GM21786 (cell line): ENCODE measurements around the gene KNOP1.

ENCODE experiments used
- ATAC-seq: cut with Tn5 transposase; IDR thresholded peaks from one replicate; pipeline ENCODE4 v1.9.1; 2021; ENCODE audit not compliant: unreplicated experiment

Gene KNOP1, protein sequence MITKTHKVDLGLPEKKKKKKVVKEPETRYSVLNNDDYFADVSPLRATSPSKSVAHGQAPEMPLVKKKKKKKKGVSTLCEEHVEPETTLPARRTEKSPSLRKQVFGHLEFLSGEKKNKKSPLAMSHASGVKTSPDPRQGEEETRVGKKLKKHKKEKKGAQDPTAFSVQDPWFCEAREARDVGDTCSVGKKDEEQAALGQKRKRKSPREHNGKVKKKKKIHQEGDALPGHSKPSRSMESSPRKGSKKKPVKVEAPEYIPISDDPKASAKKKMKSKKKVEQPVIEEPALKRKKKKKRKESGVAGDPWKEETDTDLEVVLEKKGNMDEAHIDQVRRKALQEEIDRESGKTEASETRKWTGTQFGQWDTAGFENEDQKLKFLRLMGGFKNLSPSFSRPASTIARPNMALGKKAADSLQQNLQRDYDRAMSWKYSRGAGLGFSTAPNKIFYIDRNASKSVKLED

DNA sequence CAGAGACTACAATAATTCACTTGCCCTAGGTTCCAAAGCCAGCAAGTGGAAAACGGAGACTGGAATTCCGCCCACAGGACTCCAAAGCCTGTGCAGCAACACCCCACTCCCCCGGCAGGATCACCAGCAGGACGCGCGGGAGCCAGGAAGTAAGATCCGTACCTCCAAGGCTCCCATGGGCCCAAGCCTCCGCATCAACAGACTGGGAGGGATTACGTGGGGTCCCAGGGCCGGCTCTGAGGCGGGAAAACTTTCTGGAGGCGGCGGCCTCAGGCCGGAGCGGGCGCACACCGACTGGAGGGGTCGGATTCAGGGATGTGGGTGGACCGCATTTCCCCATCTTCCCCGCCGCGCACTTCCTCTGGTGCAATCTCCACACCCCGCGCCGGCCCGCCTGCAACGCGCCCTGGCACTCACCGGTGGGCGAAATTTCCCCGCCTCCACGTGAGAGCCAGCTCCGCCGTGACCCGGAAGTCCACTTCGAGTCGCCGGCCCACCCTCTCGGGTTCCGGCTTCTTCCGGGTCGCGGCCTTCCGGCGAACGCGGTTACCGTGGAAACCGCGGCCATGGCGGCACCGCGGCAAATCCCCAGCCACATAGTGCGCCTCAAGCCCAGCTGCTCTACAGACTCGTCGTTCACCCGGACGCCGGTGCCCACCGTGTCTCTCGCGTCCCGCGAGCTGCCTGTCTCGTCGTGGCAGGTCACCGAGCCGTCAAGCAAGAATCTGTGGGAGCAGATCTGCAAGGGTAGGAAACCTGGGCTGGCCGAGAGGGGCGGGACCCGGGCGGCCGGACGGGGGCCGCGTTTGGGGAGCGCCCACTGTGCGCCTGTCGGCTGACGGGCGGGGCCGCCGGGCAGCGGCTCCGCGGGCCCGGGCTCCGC lies at the start of gene KNOP1, which contains the start of gene IQCK:
Gene KNOP1, minus strand, starts transcription at position 487 of the 883 bp plus-strand sequence. CDS start 3,192 bp downstream, outside the sequence.
Gene IQCK, plus strand, starts transcription at position 531 of the 883 bp plus-strand sequence. Its CDS starts 36 bp downstream, at position 567.
- peak; percentile 92 for ATAC-seq

DNA sequence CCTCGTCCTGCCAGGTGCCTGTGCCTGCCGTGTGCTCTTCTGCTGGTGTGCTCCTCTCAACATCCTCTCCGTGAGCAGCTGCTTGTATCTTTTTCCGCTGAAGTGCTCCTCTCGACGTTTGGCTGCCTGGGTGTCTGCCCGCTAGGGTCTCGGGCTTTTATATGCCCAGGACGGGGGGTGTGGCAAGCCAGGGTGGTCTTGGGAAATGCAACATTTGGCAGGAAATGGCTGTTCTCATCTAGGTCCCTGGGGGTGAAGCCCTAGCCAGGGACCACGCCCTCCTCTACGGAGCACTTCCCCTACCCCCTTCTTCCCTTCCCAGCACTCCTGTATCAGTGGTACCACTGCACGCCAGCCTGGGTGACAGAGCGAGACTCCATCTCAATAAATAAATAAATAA lies 49.5 kb upstream of the KNOP1 start:
- ATAC-seq, result no peak

DNA sequence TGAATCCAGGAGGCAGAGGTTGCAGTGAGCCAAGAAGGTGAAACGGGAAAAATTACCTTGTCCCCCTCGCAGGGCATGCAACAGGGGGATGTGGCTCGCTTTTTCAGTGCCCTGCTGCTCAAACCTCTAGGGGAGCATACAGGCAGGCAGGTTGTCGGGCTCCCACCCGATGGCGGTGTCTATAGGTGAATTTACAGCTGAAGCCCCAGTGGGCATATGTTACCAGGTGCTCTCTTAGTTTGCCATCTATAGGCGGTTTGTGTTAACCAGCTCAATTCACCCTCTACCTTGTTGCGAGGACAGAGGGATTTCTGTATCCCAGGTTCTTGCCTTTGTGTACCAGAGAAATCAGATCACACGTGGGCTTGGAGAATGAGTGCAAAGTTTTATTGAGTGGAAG lies 49.0 kb upstream of the KNOP1 start:
- no peak for ATAC-seq

DNA sequence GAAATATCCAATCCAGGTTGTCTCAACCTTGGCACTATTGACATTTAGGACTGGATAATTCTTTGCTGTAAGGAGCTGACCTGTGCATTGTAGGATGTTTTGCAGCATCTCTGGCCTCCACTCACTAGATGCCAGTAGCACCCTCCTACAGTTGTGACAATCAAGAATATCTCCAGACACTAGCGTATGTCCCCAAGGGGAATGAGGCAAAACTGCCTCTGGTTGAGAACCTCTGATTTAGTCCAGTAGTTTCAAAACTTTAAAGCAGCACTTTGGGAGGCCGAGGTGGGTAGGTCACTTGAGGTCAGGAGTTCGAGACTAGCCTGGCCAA lies 48.5 kb upstream of the KNOP1 start:
- no peak for ATAC-seq

DNA sequence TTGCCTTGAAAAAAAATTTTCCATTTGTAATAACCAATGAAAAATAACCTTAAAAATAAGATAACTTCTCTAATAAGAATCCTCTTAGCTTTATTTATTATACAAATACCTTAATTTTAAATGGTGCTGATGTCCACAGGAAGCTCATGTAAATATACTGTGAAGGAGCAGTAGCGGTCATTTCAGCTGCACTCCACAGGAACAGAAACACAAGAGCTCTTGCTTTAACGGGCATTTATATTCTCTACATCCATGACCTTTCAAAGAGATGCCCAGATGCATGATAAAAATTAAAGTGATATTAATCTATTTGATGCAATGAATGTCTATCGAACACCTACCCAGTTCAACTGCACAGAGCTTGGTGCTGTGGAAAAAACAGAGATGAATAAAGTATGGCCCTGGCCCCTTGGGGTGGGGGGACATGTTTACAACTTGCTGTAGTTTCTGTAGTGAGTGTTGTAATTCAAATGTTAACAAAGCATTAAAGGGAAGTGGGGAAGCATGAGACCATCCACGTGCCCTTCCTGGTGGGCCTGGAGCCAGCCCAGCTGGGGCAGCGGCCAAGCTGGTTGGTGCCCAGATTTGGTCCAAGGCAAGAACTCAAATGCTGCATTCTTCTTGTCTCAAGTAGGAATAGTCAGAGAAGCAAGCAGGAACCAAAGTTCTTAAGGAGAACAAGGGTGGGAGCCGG lies 48.0 kb upstream of the KNOP1 start:
- ATAC-seq, result no peak

DNA sequence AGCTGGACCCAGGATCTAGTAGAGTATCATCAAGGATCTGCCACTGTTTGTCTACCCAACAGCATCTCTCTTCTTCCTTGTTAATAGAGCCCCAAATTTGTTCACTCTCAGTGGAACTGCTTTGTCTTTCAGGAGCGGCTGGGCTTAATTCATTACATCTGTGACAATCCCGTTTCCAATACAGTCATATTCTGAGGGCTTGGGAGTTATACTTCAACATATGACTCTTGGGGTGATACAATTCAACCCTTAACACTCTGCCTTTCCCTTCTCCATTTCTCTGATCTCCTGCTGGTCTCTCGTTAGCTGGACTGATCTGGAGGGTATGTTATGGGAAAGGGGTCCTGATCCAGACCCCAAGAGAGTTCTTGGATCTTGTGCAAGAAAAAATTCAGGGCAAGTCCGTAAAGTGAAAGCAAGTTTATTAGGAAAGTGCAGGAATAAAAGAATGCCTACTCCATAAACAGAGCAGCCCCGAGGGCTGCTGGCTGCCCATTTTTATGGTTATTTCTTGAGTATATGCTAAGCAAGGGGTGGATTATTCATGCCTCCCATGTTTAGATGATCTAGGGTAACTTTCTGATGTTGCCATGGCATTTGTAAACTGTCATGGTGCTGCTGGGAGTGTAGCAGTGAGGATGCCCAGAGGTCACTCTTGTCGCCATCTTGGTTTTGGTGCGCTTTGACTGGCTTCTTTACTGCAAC lies 42.5 kb upstream of the KNOP1 start:
- no peak for ATAC-seq

DNA sequence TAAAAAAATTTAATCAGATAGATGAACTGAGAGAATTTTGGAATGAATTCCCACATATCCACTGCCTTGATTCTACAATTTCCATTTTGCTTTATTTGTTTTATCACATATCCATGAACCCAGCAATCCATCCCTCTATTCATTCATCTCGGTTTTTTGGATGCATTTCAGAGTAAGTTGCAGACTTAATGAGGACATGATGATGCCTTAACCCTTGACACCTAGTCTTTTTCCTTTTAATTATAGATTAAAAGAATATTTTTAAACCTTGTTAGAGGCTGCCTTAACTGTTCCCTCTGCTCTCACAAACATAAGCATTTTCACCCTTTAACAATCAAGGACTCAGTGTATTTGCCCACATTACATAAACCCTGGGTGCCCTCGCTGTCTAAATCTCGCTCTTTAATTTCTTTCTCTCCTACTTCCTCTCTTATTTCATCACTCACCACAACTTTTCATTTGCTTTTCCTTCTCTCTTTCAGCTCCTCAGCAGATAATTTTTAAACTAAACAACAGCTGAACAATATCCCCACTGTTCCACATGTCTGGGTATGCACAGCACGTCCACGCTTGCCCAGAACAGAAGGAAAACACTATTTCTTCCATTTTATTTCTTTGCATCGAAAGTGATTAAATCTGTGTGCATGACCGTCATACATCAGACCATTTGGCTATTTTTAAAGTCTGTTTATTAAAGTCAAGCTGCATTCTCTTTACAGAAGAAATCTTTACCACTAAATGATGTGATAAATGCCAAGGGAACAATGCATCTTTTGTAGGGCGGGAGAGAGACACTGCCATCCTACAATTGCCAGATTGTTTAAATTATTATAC lies 40.0 kb upstream of the KNOP1 start:
- ATAC-seq, result no peak

DNA sequence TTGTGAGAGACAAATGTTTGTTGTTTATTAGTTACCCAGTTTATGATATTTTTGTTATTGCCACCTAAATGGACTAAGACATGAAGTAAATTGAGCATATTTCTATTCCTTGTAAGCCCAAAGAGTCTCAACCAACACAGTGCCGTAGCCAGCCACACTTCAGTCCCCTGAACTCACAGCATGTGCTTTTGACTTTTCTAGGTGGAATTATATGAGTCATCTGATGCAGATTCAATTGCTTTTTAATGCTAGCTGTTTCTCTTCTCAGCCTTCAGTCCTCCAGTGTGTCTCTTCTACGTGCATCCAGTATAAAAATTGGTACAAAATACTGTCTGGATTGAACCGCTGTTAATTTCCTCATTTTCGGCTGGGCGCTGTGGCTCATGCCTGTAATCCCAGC lies 39.0 kb upstream of the KNOP1 start:
- no peak for ATAC-seq

DNA sequence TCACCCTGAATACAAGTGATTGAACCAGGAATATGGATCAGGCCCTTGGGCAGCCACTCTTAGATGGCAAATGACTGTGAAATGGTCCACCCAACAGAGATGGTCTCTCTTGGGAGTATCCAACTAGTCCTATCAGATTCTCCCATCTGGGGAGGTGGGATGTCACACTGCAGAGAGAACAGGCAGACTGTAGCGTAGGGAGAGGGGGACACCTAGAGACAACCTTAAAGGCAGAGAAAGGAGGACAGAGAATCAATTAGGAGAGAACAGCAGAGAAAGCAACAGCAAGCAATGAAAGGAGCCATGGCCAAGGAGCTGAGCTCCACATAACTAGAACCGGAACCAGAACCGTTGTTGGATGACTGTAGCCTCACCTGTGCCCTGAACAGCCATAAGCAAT lies 37.2 kb upstream of the KNOP1 start:
- ATAC-seq, result no peak

DNA sequence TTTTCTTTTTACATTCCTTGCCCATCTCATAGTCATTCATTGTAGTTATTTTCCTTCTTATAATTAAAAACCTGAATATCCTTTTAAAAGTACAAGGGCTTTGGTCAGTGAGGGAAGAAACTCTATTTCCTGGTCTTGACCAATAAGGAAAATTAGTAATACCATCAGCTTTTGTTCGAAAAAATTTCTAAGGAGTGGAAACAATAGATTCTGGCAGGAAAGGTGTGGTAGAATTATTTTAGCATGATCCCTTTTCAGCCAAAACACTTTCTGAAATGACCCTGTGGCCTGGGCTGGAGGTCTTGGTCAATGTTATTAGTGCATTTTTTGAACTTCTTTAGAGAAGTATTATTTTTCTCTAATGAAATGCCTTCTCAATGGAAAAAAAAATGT lies 36.6 kb upstream of the KNOP1 start:
- ATAC-seq, result no peak

DNA sequence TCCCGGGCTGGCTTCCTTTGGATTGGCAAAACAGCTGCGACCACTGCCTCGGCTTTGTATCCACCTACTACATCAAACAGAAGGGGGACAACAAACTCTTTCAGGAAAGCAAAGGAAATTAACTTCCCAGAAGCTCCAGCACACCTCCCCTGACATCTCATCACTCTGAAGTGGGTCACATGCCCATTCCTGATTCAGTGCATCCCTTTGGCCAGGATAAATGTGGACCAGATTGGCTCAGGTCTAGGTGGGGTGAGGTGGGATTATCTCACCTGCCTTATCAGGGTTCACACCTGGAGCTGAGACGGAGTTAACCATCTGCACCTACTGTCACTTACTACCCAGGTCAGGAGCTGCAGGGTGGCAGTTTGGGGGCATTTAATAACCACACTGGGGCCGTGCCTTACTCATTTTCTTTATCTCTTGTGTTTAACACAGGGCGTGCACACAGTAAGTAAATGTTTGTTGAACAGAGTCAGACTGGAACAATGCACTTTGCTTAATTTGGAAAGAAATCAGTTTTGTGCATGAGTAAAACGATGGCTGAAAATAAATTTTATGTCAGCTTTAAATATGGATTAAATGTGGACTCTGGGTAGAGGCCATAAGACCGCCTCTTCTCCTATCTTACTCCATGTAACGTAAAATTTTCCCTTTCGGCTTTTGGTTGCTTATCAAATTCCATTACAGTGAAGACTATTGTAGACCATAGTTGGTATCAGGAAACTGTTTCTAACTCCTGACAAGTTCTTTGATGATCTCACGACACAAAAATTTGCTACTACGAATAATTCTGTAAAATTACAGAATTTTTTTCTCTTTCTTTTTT lies 36.0 kb upstream of the KNOP1 start:
- no peak for ATAC-seq

DNA sequence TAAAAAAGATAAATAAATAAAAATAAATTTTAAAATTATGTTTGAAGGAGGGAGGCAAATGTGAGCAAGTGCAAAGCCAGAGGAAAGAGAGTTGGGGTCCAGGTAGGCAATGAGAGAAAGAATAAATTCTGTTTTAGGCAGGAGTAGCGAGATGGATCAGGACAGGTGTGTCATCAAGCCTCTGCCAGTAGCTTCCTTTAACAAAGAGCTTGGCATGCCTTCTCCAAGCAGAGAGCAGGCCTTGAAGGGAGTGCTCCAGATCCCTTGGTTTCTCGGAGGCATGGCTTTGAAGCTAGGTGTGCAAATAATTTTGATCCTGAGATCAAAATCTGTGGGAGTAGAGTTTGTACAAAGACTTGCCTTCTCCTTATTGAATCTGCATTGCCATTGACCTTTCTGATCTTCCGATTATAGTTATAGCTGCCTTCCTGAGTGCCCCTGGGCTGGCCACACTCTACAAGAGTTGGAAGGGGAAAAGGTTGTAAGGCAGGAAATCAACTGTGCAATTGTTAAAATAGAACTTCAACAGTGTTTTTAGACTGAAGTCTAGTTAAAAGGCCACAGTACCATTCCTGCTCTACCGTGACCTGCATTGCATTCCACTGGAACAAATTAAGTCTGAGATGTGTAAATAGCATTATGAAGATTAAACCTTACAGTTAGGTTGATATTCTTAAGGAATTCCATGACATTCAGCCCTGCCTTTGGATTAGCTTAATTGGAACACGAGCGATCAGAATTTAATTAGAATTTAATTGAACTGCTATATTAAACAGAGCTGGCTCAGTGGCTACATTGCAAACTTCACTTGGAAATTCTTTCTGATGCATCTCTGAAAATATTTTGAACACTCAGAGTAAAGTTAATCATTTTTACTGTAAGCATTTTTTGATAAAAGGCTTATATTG lies 33.7 kb upstream of the KNOP1 start:
- no peak for ATAC-seq

DNA sequence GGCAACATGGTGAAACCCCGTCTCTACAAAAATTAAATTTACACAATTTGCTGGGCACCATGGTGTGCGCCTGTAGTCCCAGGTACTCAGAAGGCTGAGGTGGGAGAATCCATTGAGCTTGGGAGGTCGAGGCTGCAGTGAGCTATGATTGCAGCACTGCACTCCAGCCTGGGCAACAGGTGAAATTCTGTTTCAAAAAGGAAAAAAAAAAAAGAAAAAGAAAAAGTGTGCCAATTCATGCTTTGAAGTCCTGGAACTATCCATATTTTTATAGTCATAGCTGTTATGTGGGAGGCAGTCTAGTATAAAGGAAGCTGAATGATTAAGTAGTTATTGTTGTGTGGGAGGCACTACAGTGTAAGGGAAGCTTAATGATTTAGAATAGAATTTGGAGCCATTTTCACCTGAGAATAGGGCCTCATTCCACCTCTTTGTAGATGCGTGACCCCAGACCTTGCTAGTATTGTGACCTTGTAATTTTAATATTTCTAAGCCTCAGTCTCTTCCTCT lies 31.6 kb upstream of the KNOP1 start:
- ATAC-seq, result no peak

DNA sequence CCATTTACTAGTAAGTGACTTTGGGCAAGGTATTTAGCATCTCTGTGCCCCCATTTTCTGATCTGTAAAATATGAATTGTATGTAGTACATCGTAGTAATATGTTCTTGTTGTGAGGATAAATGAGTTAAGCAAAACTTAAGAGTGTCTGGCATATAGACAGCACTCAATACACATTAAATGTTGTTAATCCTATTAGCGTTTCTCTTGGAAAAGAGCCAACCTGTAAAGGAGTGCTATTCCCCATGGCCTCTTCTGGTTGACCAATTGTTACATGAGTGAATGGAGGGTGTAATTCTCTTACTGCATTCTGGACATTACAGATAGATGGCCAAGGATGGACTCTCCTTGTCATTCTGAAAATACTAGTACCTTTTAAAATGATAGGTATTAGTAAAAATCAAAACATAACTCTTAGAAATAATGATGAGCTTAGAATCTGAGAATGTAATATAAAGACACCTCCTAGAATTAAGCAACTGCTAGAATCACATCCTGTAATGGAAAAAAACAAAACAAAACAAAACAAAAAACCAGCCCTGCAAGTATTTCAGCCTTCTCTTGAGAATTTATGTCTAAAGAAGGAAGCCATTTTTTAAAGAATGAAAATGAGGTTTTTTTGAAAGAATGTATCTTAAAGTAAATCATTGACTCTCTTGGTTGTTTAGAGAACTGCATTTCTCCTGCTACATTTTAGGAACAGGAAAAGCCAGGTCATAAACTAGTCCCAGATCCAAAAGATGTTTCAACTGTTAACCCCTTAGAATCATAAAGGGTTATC lies 30.6 kb upstream of the KNOP1 start:
- no peak for ATAC-seq

DNA sequence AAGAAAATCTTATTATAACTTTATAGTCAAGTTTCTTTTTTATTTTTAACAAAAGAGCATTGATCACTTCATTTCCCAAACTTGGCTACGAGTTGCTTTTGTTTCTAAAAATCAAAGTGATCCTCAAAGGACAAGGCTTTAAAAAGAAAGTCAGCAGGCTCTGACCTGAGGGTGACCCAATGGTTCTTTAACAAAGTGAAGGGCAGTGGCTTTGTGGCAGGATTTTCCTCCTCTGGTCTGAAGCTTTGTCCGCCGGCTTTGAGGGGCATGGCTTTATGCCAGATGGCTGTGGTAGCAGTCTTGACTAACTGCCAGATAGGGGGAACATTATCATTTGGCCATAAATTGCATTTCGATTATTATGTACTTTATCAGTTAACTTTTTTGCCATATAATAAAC lies 28.5 kb upstream of the KNOP1 start:
- no peak for ATAC-seq

DNA sequence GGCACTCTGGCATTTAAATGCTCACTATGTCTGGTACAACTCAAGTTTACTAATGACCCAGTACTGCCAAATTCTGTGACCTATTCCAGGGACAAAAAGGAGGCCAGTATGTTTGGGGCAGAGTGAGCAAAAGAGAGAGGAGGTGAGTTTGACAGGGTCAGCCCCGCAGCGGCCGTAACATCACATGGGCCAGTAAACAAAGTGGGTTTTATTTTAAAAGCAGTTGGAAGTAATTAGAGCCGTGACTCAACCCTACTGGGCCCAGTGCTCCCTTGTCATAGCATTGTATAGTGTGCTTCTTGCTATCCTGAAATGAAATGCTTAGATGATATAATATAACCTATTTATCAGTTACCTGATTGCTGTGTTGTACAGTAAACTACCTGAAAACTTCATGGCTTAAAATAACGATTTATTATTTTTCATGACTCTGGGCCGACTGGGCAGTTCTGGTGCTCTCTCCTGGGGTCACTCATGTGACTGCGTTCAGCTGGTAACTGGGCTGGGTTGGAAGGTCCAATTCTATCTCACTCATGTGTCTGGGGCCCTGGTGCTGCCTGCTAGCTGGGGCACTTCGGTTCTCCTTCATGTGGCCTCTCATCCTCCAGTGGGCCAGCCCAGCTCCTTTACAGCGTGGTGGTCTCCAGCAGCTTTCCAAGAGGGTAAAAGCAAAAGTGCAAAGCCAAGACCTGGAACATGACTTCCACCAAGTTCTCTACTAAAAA lies 27.4 kb upstream of the KNOP1 start:
- no peak for ATAC-seq
